ENCODE measurements around the gene JPH2.
"Not testable (repeated sequence)": the region's sequence is repeated elsewhere in the genome, so short reads cannot be mapped to it uniquely, and the experiment has no call there.

Gene JPH2

DNA sequence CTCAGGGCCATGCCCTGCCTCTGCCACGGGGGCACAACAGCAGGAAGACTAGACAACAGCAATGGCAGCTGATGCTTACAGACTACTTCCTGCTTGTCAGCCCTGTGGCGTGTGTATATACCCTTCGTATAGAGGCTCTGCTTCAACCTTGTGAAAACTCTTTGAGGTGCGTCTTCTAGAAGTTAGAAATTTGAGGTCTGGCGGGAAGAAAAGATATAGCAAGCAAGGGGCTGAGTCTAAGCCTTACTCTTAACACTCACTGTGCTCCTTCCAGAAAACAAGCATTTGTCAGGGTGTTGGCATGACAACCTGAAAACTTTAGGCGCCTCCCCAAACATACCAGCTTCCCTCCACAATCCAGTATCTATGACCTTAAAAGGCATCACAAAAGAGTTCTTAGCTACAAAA lies 33.3 kb downstream of the JPH2 start:
- peak; percentile 31 for DNase-seq

DNA sequence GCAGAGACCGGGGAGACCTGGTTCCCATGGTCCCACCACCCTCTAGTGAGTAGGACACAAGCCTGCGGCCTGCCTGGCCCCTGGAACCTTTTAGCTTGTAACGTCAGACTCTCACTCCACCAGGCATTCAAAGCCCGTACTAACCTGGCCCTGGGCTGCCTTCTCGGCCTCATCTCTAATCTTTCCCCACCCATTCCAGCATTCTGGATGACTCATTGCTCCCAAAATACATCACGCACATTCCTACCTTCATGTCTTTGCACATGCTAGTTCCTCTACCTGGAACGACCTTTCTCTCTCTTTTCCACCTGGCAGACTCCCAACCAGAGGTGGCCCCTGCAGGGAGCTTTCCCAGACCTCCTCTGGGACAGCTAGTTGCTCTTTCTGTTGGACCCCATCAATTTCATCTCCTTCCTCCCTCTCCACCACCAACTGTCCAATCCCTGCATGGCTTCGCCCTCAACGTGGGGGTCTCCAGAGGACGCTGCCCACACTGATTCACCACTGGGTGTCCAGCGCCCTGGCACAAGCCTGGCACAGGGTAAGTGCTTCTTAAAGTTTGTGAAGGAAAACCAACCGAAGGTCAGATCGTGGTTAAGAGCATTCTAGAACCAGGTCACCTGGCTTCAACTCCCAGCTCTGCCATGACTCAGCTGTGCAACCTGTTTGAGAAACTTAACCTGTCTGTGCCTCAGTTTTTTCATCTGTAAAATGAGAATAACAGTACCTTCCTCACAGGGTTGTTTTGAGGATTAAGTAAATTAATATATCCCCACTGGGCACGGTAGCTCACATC lies 35.2 kb downstream of the JPH2 start:
- no peak for DNase-seq

DNA sequence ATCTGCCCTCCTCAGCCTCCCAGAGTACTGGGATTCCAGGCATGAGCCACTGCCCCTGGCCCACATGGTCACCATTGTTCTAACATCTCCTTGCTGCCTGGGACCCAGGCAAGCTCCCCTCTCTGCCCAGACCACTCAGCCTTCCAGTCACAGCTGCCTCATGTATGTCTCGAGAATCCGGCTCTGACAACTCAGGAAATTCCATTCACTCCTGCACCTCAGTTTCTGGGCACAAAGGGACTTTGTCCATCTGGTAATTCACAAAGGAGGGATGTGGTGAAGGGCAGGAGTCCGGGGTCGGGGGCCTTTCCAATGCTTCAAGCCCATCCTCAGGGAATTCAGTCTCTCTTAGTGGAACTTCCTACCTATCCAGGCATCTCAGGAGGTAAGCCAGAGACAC lies 40.7 kb downstream of the JPH2 start:
- no peak for DNase-seq

DNA sequence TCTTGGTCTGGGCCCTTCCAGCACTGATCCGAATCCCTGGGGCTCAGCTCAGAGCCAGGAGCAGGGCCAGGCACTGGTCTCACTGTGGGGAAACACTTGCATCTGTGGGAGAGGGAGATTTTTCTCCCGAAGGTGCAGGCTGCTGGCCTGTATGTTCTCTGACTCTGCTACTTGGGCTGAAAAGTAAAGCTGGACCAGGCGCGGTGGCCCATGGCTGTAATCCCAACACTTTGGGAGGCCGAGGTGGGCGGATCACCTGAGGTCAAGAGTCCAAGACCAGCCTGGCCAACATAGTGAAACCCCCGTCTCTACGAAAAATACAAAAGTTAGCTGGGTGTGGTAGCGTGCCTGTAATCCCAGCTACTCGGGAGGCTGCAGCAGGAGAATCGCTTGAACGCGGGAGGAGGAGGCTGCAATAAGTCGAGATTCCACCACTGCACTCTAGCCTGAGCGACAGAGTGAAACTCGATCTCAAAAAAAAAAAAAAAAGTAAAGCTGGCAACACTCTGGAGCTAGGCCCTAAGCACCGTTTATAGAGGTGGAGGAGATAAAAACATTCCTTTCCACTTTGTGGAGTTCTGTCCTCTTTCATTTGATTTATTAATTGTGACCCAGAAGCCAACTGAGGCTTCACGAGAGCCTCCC lies 41.7 kb downstream of the JPH2 start:
- DNase-seq = no peak

DNA sequence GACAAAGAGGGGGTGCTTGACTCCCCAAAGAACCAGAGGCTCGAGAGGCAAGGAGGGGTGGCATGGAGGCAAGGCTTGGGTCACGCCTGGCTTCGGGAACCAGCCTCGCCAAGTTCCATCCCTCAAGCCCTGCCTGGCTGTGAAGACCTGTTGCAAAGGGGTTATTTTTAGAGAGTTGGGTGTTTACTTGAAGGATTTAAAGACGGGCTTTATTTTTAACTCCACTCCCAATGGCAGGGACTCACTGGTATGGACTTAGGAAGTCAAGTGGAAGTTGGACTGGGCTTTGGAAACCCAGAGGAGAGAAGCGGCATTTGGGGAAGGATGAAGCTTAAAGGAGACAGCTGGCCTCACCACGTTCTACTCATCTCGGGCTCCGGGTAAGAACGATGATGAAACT lies 43.1 kb downstream of the JPH2 start:
- no peak for DNase-seq

DNA sequence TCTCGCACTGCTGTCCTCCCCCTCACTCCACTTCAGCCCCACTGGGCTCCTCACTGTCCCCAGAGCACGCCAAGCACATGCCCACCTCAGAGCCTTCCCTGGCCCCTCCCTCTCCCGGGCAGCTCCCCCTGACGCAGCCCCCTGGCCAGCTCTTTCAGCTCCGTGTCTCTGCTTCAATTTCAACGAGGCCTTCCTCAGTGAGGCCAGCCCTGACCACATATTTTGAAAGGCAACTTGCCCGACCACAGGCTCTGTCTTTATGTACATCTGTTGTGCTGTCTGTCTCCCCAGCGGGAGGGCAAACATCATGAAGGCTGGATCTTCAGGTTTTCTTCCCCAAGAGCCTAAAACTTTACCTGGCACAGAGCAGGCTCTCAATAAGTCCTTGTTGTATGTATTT lies 44.6 kb downstream of the JPH2 start:
- DNase-seq = no peak

DNA sequence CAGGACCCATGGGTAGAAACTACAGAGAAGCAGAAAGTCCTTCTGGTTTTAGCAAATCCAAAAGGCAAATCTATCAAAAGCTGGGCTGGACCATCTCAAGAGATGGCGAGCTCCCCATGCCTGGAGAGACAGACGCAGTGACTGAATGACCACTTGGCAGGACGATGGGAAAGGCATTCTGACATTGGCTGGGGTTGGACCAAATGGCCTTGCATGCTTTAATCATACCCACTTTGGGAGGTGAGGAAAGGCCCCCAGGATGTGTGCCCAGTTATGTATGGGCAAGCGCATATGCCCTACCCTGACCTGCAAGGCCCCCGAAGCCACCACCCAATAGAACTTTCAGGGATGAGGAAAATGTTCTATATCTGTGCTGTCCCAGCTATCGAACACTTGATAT lies 45.1 kb downstream of the JPH2 start:
- no peak for DNase-seq

DNA sequence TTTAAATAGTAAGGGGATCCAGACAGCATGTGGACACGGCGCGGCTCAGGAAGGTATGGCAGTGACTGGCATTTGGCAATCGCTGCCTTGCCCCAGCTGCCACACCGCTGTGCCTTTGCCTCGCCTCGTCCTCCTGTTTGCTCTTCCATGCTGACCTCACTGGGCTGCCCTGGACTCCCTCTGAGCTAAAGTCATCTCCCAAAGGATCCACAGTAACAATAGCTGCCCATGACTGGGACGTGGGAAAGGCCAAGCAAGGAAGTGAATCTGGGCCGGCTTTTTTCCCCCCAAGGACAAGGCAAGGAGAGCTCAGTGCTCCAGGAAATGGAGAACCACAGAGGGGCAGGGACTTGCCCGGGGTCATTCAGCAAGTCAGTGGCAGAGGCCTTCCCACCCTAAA lies 48.1 kb downstream of the JPH2 start:
- no peak for DNase-seq

DNA sequence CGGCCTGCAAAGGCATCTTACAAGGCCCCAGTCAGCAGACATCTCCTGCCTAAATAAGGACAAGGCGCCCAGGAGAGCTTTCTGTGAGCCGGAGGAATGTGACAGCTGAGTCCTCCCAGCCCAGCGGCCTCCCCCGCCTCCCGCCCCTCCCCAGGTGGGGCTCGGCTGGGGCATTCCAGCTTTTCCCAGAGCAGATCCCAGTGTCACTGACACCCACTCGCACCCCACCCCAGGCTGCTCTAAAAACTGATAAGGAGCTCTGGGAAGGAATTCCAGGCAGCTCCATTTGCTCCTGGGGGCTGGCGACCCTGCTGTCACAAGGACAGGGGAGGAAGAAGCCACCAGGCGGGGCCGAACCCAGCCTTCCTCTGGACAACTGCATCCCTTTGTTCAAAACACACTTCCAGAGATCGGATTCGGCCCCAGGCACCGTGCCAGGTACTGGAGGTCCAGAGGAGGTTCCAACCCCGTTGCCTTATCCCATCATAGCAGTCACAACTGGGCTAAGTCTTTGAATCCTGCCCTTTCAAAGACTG lies 49.7 kb downstream of the JPH2 start:
- DNase-seq = no peak

DNA sequence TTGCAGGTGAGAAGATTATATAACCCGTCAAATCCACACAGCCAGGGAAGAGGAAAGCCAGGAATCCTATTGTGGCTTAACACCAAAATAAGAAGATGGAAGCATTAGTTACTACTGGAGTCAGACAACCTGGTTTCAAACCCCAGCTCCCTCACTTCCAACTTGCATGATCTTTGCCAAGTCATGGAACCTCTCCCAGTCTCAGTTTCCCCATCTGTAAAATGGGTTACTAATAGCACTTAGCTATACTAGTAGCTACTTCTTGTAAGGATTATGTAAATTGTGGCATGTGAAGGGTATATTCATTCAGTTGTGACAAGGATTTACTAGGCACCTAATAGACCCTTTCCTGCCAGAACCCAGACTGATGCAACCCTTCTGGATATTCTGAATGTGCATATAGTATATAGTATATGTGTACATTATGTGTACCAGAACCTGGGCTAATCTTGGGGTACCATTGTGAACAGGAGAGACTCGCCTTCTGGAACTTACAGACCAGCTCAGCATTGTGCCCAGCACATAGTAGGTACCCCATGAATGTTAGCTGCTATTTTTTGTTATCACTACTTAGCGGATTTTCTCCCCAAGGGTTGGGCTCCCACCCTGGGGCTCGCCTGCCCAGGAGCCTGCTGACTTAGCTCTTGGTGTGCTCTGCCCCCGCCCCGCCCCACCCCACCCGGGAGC lies 50.3 kb downstream of the JPH2 start:
- no peak for DNase-seq

DNA sequence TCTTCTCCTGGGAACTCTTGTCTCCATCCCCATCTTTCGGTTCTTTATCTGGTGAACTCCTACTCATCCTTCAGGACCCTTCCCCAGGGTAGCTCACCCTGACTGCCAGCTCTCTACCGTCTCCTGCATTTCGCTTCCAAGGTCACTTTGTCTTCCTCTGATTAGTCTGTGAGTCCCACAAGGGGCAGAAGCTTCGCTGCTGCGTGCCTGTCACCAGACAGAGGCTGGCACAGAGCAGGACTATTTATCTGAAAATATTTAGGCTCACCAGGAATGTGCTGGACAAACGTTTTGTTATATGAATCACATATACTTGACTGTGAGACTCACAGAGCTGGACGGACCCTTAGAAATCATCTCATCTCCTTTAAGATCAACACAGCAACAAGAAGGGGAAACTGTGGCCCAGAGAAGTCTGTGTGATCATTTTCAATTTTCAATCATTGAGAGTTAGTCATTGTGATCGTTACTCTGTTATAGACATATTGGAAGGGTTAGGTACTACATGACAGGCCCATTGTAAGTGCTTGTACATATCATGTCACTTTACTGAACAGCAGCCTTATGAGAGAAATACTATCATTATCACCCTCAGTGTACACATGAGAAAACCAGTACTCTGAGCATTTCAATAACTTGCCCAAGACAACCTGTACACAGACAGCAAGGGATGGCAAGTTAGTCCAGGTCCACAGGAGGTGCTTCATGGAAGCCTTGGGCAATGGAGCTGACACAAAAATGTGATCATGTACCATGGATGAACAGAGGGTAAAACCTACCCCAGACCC lies 51.4 kb downstream of the JPH2 start:
- DNase-seq = no peak

DNA sequence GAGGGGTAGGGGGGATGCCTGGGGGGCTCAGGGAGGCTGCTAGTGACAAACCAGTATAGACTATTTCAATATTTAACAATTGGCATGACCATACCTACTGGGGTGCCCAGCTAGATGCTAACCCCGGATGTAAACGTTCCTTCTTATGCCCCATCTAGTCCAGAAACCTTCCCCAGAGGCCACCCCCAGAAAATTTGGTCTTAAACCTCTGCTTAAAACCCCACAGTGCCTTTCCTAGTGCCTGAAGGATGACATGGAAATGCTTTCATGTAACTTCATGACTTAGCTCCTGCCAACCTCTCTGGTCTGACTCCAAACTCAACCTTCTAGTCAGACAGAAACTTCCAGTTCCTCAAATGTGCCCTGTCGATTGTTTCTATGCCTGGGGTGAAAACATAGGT lies 52.0 kb downstream of the JPH2 start:
- no peak for DNase-seq

DNA sequence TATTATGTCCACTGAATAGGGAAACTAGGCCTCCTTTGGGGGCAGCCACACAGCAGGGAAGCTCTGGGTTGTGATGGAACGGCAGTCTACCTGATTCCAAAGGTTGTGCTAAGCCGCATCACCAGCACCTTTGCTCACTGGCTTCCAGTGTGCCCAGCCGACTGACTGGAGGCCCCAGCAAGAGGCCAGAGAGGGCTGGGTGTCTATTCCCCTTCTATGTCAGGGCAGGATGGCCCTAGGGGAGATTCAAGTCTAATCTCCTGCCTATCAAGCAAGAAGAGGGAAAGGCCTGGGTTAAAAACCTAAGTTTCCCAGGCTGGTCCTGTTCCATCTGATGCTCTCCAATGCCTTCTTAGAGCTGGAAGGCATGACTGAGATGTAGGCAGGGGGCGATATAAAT lies 53.6 kb downstream of the JPH2 start:
- DNase-seq = no peak

DNA sequence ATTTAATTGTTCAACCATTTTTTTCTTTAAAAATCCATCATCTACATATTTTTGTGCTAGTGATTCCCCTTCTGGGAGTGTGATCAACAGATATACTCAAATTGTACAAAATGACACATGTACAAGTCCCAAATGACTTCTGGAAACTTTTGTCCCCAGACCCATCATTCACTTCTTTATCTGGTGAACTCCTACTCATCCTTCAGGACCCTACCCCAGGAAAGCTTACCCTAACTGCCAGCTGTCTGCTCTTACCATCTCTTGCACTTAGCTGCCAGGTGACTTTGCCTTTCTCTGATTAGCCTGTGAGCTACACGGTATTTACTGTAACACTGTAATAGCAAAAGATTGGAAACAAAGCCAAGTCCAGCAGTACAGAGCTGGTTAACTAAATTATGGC lies 55.3 kb downstream of the JPH2 start:
- no peak for DNase-seq

DNA sequence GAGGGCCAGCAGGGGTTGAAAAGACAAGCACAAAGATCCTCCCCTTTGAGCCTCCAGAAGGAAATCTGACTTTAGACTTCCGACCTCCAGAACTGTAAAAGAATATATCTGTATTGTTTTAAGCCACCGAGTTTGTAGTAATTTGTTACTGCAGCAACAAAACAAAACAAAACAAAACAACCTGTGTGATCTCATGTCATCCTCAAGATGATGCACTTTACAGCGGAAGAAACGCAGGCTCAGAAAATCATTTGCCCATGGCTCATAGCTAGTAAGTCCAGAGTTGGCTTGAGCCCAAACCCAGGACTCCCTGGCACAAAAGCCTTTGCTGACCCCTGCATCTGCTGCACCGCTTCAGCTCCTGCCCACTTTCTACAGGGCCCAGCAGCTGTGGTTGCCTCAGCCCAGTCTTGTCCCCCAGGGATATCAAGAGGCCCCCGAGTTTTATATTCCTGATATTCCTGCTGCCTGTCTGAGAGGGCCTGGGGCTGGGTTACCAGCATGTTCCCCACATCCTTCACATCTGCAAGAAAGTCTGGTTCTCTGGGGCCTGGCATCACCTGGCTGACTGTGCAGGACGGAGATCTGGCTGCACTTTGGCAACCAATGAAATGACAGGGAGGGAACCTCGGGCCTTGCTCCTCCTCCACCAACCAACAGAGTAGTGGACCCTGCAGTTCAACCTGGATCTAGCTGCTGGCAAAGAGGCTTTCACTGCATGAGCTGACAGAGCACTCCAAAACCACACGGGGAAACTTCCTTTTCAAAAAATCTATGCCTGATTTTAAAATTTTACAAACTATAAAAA lies 56.9 kb downstream of the JPH2 start:
- no peak for DNase-seq

DNA sequence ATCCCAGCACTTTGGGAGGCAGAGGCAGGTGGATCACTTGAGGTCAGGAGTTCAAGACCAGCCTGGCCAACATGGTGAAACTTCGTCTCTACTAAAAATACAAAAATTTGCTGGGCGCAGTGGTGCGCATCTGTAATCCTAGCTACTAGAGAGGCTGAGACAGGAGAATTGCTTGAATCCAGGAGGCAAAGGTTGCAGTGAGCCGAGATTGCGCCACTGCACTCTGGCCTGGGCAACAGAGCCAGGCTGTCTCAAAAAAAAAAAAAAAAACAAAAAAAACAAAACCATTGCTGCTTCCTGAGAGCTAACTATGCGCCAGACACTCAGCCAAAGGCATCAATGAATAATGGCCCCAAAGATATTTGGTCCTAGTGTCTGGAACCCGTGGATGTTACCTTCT lies 57.7 kb downstream of the JPH2 start:
- not testable (repeated sequence) for DNase-seq

DNA sequence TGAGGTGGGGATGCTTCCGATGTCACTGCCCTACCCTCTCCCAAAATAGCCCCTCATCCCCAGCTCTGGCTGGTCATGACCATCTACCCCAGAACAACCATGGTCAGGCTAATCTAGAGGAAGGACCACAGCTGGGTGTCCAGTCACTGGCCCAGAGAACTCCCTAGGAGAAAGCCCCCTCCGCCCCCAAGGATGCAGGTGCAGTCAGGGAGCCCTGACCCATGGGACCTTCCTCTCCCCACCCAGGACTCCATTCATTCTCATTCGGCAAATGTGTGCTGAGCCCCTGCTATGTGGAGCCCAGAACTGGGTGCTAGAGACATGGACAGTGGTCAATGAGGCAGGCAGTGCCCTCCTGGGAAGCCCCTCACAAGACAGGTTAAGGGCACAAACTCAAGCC lies 60.5 kb downstream of the JPH2 start:
- no peak for DNase-seq

DNA sequence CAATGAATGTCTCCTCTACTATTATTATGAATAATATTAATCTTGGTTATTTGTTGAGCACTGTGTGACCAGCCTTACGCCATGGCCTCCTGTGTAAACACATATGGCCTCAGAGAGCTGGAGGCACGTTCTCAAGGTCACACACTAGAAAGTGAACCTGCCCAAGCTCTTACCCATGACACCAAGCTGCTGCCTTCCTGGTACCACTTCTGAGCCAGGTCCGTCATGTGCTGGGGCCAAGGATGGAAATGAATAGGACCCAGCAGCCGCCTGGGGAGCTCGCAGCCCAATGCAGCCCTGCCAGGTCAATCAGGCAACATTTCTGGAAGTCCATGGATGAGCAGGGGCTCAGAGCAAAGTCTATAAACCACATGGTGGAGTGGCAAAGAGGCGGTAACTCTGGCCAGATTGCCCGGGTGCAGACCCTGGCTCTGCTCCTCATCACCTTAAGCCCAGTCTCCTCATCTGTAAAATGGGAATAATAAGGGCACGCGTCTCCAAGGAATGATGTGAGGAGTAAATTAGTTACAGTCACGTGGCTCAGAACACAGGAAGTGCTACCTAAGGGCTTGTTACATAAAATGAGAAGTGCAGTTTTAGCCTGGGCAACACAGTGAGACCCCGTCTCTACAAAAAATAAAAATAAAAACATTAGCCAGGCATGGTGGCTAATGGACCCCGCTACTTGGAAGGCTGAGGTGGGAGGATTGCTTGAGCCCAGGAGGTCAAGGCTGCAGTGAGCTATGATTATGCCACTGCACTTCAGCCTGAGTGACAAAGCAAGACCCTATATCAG lies 61.5 kb downstream of the JPH2 start:
- no peak for DNase-seq

DNA sequence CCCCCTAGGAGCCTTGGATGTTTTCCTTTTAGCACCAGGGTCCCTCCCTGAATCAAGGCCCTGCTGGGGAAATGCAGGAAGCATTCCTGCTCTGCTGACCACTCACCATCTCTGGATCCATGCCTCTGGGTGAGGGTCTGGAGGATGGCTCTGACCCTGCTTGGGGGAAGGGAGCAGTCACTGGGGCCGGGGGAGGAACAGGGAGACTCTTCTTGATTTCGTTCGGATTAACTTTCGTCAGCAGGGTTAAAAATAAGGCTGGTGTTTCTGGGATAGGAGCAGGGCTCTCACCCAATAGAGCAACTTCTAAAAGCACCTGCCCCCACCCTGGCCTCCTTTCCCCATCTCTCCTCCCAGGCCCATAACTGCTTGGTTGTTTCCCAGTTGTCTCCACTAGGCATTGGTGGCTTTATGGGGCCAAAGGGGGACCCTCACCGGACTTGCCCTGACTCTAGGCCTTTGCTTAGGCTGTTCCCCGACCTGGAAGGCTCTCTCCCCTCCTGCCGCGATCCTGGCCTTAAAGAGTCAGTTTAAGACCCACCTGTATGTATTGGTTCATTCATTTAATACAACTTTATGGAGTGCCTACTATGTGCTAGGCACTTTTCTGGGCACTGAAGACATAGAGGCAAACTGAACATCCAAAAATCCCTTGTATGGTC lies 63.0 kb downstream of the JPH2 start:
- no peak for DNase-seq

DNA sequence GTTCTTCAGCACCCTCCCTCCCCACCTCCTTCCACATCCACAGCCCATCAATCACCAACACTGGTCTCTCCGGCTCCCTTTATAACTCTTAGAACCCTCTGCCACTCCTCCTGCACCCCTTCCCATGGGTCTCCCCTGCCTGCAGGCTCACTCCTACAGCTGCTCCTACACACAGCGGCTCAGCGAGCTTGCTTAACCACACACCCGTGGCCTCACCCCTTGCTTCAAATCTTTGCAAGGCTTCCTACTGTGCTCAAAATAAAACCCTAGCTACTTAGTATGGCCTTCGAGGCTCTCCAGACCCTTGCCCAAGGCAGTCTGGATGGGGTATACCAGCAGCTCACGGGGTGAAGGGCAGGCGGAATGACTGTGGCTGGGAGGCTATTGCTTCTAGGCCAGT lies 63.7 kb downstream of the JPH2 start:
- no peak for DNase-seq

Measured in activated CD4-positive, alpha-beta T cell treated with anti-CD3 and anti-CD28 coated beads, Interleukin-2, amount 50 U/mL, for 1 hour (primary cell).